D341Med (cell line): ENCODE measurements around the gene PPP3CA.
"Not testable (repeated sequence)": the region's sequence is repeated elsewhere in the genome, so short reads cannot be mapped to it uniquely, and the experiment has no call there.

Source experiments
- DNase-seq: peaks from one replicate; pipeline ENCODE4 v3.0.0; 2012; ENCODE audit warnings: low spot score

Gene PPP3CA

DNA sequence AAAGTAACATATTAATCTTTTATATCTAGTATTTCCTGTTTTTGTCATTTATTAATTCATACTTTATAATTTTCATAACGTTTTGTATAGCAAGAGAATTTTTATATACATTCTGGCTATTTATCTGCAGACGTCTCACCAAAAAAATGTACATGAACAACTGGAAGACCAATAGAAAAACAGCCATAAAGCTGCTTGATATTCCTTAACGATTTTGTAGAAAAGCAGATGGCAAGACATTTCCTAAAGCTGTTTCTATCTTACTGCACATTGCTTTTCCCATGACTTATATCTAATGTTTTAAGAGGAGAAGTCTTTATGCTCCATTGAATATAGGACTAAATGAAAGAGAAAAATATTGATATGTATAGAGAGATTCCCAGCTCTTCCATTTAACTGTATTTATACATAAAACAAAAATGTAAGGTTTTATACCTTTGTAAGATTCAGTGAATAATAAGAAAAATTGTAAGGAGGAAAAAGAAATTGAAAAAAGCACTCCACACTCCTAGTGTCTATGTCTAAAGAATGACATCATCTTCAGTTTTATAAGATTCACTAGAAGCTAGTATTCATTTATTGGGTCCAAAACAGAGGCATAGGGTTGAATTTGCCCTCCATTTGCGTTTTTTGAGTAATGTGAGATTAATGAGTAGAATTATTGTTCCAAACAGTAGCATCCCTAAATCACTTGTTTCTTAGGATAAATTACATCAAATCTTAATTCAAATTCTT lies 248.5 kb downstream of the PPP3CA start:
- DNase-seq, result no peak

DNA sequence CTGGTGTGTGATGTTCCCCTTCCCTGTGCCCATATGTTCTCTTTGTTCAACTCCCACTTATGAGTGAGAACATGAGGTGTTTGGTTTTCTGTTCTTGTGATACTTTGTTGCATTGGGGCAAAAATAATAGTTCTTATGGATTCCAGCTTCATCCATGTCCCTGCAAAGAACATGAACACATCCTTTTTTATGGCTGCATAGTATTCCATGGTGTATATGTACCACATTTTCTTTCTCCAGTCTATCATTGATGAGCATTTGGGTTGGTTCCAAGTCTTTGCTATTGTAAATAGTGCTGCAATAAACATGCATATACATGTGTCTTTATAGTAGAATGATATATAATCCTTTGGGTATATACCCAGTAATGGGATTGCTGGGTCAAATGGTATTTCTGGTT lies 254.7 kb downstream of the PPP3CA start:
- DNase-seq, result not testable (repeated sequence)

DNA sequence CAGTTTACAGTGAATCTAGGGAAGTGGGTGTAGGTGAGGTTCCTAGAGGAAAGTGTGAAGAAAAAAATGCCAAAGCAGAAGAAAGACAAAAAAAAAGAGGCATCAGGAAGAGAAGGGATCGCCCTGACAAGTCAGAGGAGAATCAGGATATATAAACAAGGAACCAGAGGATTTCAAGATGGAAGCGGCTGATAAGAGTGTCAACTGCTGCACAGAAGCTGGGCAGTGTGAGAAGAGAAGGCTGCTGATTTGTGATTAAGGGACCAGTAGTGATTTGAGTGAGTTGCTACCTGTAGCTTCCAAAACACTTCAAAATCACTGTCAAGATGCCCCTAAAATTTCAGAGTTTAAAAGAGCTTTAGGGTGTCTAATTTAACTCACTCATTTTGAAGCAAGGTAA lies 258.2 kb downstream of the PPP3CA start:
- no peak for DNase-seq

DNA sequence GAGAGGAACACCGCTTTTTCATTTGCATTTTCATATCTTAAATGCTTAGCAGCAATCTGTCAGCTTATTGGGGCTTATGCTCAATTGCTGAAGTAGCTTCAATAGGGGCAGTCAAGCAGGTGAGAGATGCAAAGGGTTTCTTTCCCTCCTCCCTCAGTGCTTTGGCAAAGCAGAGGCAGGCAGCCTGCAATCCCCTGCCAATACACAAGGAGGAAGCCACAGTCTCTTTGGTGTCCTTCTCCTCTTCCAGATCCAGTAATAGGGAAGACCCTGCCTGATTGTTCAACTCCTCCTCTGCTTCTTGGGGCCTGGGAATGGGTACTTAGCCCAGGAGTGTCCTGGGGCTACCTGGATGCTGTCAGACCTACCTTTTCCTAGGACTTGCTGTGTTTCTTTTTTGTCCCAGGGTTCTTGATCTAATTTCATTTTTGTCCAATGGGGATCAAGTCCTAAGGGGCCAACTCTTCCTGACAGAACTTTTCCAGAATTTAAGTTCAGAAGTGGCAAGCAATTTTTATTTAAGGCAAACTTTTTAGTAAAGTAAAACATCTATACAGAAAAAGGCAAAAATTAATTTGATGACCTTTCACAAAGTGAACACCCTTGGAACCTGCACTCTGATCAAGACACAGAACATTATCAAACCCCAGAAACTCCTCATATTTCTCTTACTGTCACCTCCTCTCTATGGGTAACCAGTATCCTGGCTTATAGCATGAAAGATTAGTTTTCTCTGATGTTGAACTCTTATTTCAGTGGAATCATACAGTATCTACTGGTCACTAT lies 260.3 kb downstream of the PPP3CA start:
- peak; percentile 39 for DNase-seq

GRCh38 chr4:101083131-101083530 lies 264.2 kb downstream of the PPP3CA start:
- no peak for DNase-seq

- no peak for DNase-seq
These were observed 265.5 kb downstream of the PPP3CA start for GRCh38 chr4:101081695-101082369.

GRCh38 chr4:101081166-101081565 lies 266.2 kb downstream of the PPP3CA start:
- DNase-seq, result no peak

DNA sequence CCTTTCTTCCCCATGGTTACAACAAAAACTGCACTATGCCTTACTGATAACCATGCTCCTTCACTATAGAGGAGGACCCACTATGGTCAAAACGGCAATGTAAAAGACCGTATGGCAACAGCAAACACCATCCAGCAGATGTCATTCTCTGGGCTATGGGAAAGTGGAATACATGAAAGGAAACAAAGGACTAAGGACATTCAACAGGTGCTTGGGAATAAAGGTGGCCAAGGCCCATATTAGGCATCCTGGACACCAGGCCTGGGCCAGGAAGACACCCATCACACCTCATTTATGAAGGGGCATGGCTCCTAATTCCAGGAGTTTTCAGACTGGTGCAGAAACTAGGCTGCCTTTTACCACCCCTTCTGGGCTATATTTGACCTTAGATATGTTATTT lies 268.4 kb downstream of the PPP3CA start:
- DNase-seq, result no peak

DNA sequence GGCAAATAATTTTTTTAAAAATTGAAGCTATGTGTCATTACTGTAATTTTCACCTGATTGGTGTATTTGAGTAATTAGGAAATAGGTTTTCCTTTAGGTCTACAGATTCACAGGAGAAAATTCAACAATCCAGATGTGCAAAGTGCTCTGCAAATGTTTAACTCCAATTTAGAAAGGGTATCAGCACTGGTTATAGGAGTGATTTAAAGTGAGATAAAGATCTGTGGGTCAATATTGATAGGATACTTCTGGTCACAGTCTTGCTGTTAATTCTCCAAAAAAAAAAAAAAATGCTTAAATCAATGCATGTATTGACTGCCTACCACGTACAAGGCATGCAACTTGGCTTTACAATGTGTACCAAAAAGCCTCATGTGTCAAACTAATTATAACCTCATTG lies 271.3 kb downstream of the PPP3CA start:
- no peak for DNase-seq

- no peak for DNase-seq
These were observed 271.8 kb downstream of the PPP3CA start for GRCh38 chr4:101075536-101075935.

DNA sequence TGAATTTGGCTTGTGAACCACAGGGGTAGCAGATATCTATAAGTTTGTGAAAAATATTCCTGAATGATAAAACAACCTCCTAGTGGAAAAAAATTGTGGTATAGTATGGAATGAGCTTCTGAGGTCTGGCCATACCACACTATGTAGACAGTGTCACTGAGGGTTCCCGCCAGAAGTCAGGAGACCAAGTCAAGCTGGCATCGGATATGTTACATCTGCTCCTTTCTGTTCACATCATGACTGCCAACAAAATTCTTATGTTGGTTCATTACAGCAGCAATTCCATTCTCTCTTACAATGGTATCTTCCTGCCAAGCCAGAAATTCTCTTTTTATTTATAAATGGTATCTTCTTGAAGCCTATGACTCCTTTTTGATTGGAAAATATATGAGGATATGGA lies 273.0 kb downstream of the PPP3CA start:
- DNase-seq, result no peak

GRCh38 chr4:101071241-101071640 lies 276.1 kb downstream of the PPP3CA start:
- no peak for DNase-seq

DNA sequence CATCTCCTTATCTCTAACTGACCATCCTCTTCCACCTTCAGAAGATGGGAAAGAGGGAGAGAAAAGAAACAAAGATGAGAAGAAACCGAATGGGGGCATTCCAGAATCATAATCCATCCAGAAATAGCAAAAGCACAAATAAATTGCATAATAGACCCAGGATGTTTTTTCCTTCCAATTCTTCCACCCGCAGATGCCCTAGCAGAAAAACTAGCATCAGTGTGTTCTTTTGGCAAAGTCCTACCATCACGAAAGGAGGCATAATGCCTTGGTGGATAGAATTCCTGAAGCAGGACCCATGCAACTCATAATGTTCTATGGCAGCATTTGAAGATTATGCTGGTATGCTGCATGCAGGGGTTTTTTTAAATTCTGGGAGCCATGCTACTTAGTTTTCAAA lies 279.2 kb downstream of the PPP3CA start:
- no peak for DNase-seq

DNA sequence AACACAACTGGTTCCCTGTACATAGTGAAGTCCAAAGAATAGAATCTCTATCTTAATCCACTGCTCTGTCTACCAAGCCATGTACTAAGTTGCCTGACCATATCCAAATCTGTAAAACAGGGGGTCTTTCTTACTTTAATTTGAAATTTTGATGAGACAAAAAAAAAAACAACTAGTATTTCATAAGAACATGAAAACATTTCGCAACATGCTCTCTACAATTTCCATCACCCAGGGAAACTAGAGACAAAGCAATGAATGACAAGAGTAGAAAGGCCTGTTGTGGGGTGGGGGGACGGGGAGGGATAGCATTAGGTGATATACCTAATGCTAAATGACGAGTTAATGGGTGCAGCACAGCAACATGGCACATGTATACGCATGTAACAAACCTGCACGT lies 279.9 kb downstream of the PPP3CA start:
- DNase-seq, result no peak

GRCh38 chr4:101066626-101067170 lies 280.6 kb downstream of the PPP3CA start:
- no peak for DNase-seq

DNA sequence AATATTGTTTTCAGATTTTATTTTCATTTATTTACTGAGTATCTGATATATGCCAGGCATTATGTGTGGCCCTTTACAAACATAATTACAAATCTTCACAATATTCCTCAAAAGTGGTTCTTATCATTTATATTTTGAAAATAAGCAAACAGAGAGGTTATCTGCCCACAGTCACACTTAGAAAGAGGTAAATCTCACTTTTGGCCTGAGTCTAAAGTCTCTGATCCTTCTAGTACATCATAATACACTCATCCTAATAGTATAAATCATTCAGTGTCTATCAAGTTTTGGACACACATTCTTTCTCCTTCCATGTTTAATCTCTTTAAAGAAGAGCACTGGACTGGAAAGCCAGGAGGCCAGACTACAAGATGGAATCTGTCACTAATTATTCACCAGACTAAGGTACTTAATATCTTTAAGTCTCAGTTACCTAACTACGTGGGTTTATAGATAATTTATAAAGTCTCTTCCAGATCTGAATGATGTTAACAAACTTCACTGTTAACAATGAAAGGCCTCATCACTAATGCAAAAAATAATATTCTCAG lies 281.3 kb downstream of the PPP3CA start:
- DNase-seq, result no peak

DNA sequence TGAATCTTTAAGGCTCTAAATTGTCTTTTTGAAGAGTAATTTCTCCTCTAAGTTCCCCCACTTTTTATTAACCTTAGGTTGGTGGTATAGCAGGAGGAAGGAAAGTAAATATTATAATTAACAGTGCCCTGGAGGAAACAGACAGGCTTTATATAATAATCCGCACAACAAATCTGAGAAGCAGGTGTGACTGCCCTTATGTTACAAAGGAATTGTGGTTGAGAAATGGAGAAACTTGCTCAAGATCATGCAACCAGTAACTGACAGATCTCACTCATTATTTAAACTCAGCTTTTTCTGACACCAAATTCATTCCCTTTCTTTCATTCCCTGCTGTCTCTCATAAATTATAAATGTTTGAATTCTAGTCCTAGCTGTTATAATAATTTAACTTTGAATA lies 282.0 kb downstream of the PPP3CA start:
- no peak for DNase-seq

DNA sequence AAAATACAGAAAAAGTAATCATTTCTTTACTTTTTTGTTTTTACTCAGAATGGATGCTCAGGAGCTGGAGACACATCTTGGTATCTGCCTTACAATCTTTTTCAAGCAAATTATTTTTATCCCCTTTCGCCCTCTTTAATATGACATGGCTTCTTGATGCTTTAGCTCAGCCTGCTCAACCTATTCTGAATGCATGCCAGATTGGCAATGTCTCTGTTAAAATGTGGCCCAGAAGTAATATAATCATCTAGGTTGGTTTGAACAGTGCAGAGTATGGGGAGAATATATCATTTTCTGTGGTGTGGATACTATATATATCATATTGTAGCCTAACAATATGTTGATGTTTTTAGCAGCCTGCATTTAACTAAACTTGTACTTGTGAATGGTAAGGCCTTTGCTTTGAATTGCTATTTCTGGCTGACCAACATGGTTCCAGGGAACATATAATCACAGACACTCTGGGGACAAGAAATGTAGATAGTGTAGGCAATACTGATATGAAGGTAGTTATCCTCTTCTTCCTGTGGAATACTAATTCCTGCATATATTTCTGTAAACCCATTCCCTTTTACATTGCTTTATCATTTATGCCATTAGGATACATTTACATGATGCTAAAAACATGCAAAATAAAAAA lies 282.7 kb downstream of the PPP3CA start:
- DNase-seq, result no peak

DNA sequence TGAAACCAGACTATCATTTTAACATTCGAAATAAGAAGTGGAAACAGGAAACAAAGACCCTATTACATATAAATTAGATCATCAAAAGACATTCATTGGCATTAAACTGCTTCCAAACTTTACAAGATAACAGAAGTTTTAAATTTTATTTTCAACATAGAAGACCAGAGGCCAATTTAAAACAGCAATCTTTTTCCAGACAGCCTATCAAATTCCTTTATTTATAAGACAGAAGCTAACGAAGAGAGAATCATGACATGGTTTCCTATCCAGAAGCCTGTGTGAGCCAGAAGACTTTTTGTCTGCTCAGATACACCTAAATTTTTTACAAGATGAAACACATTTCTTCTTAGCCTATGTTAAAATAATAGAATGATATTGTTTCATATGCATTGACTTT lies 291.9 kb downstream of the PPP3CA start:
- no peak for DNase-seq

GRCh38 chr4:101050837-101051205 lies 296.5 kb downstream of the PPP3CA start:
- no peak for DNase-seq

DNA sequence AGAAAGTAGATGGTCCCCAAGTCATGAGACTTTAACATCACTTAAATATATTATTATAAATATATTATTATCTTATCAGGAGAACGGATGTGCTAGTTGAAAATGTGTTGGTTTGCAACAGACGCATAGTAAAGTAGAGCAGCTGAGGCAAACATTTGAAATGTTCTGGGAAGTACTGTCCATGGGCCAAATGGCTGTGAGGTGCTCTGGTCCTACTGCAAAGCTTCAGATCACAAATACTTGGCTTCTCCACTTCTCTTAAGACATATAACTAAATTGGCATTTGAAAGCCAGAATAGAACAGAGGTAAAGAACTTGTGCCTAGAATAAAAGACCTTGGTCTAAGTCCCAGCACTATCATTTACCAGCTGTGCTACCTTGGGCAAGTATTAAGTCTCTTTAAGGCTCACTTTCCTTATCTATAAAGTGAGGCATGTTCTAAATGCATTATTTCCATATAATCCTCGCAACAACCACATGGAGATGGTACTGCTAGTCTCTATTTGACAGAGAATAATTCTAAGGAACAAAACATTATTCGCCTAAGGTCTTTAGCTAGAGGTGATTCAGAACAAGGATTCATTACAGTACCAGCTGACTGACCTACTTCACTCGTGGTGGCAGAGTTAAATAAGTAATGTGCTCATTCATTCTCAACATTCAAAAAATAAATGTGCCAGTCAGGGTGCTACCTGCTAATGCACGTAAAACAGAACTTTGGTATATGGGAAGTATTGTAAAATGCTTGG lies 297.1 kb downstream of the PPP3CA start:
- DNase-seq, result no peak
